ENCODE measurements around the gene IFI27L1. TPM values are rescaled to one million over a fixed set of nuclear protein-coding genes. Genes with fewer than 3 reads are reported as not detected.

The IFI27L1 gene
- total RNA-seq, 1 donor, result 9.8 TPM

DNA sequence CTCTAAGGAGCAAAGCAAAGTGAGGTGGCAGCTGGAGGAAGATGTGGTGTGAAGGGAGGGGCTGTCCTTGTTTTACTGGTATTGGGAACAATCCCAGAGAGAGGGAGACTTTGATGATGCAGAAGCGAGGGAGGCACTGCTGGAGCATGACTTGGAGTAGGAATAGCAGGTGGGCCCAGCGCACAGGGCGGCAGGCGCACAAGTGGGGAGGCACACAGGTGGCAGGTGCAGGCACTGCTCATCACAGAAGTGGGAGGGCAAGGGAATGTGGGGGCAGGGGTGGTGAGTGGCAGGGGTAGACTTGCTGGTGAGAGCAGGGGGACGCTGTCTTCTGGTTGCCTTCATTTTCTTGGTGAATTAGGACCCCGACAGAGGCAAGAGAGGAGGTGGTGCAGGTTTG is 17.9 kb downstream of the IFI27L1 start:
- no peak overlapping the region for H3K27ac ChIP-seq (ENCODE audit: low read depth, low read length)
- no peak overlapping the region for H3K4me2 ChIP-seq (ENCODE audit: insufficient read depth, low read length)
- H3K79me2 ChIP-seq (ENCODE audit: insufficient read depth, low read length), result no peaks in the 10 kb centered on the region
- H3K4me3 ChIP-seq (ENCODE audit: insufficient read depth, low read length), result no peak overlapping the region
- peaks cover 16% of the 10 kb centered on the region for H3K4me1 ChIP-seq (ENCODE audit: insufficient read depth, low read length)
- DNase-seq (ENCODE audit: insufficient read length, low spot score, missing footprints), result no peak
- H4K20me1 ChIP-seq (ENCODE audit: insufficient read depth, low read length), result no peaks in the 10 kb centered on the region
- H3K27me3 ChIP-seq (ENCODE audit: insufficient read depth, low read length), result no peaks in the 10 kb centered on the region
- H3K9me3 ChIP-seq (ENCODE audit: low read depth, low read length), result no peaks in the 10 kb centered on the region
- H3K36me3 ChIP-seq (ENCODE audit: insufficient read depth, low read length), result no peaks in the 10 kb centered on the region
- no peak overlapping the region for H2AFZ ChIP-seq (ENCODE audit: low read length)
- TF ChIP-seq, protein P1, sequence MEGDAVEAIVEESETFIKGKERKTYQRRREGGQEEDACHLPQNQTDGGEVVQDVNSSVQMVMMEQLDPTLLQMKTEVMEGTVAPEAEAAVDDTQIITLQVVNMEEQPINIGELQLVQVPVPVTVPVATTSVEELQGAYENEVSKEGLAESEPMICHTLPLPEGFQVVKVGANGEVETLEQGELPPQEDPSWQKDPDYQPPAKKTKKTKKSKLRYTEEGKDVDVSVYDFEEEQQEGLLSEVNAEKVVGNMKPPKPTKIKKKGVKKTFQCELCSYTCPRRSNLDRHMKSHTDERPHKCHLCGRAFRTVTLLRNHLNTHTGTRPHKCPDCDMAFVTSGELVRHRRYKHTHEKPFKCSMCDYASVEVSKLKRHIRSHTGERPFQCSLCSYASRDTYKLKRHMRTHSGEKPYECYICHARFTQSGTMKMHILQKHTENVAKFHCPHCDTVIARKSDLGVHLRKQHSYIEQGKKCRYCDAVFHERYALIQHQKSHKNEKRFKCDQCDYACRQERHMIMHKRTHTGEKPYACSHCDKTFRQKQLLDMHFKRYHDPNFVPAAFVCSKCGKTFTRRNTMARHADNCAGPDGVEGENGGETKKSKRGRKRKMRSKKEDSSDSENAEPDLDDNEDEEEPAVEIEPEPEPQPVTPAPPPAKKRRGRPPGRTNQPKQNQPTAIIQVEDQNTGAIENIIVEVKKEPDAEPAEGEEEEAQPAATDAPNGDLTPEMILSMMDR (IDR thresholded peaks at IDR 0.05; ENCODE audit: extremely low read depth, low read depth, low read length), result no peak

DNA sequence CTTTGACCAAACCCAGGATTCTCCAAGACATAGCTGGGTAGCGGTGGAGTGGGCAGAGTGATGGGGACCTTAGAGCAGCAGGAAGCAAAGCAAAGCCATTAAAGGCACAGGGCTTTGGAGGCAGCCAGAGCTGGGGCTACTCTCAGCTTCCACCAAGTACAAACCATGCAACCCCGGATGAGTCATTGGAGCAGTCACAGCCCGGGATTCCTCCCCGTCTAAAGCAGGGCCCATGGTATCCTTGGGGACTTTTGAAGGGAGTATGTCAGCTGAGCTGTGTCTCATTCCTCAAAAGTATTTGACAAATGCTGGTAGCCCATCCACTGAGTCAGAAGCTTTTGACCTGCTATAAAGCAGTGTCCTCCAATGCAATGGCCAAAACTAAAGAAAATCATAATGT is 19.7 kb downstream of the IFI27L1 start:
- Histone ChIP-seq H3K9me3 (ENCODE audit: low read depth, low read length) (no peaks in the 10 kb centered on the region), H4K20me1 (ENCODE audit: insufficient read depth, low read length) (no peaks in the 10 kb centered on the region), H3K4me2 (ENCODE audit: insufficient read depth, low read length) (peak overlapping the region; percentile 28), H2AFZ (ENCODE audit: low read length) (no peak overlapping the region), H3K79me2 (ENCODE audit: insufficient read depth, low read length) (no peaks in the 10 kb centered on the region), H3K36me3 (ENCODE audit: insufficient read depth, low read length) (no peaks in the 10 kb centered on the region), H3K4me3 (ENCODE audit: insufficient read depth, low read length) (no peak overlapping the region), H3K27me3 (ENCODE audit: insufficient read depth, low read length) (no peaks in the 10 kb centered on the region), H3K27ac (ENCODE audit: low read depth, low read length) (peak overlapping the region; percentile 20), H3K4me1 (ENCODE audit: insufficient read depth, low read length) (peaks cover 16% of the 10 kb centered on the region)
- TF ChIP-seq, protein P1 (IDR thresholded peaks at IDR 0.05; ENCODE audit: extremely low read depth, low read depth, low read length), result no peak
- DNase-seq (ENCODE audit: insufficient read length, low spot score, missing footprints), result peak; percentile 96

DNA sequence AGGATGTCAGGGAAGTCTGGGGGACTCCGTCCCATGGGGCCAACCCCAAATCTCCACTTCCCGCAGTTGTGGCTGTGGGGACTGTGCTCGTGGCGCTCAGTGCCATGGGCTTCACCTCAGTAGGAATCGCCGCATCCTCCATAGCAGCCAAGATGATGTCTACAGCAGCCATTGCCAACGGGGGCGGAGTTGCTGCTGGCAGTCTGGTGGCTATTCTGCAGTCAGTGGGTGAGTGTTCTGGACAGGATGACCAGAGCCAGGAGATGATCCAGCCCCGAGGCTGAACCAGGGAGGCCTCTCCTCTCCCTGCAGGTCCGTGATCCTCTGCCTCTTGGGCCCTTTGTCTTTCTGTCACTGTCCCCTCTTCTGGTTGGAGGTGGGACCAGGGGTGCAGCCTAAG is 20.6 kb downstream of the IFI27L1 start:
- Histone ChIP-seq H4K20me1 (ENCODE audit: insufficient read depth, low read length) (no peaks in the 10 kb centered on the region), H3K9me3 (ENCODE audit: low read depth, low read length) (no peaks in the 10 kb centered on the region), H2AFZ (ENCODE audit: low read length) (no peak overlapping the region), H3K4me1 (ENCODE audit: insufficient read depth, low read length) (peaks cover 16% of the 10 kb centered on the region), H3K4me2 (ENCODE audit: insufficient read depth, low read length) (no peak overlapping the region), H3K27ac (ENCODE audit: low read depth, low read length) (peak overlapping the region; percentile 20), H3K4me3 (ENCODE audit: insufficient read depth, low read length) (no peak overlapping the region), H3K27me3 (ENCODE audit: insufficient read depth, low read length) (no peaks in the 10 kb centered on the region), H3K36me3 (ENCODE audit: insufficient read depth, low read length) (no peaks in the 10 kb centered on the region), H3K79me2 (ENCODE audit: insufficient read depth, low read length) (no peaks in the 10 kb centered on the region)
- DNase-seq (ENCODE audit: insufficient read length, low spot score, missing footprints), result no peak
- TF ChIP-seq, protein P1 (IDR thresholded peaks at IDR 0.05; ENCODE audit: extremely low read depth, low read depth, low read length), result no peak

- Histone ChIP-seq H3K36me3 (ENCODE audit: insufficient read depth, low read length) (no peaks in the 10 kb centered on the region), H3K4me2 (ENCODE audit: insufficient read depth, low read length) (no peak overlapping the region), H3K27ac (ENCODE audit: low read depth, low read length) (no peak overlapping the region), H3K27me3 (ENCODE audit: insufficient read depth, low read length) (no peaks in the 10 kb centered on the region), H3K9me3 (ENCODE audit: low read depth, low read length) (no peaks in the 10 kb centered on the region), H2AFZ (ENCODE audit: low read length) (no peak overlapping the region), H3K4me1 (ENCODE audit: insufficient read depth, low read length) (peaks cover 16% of the 10 kb centered on the region), H4K20me1 (ENCODE audit: insufficient read depth, low read length) (no peaks in the 10 kb centered on the region), H3K79me2 (ENCODE audit: insufficient read depth, low read length) (no peaks in the 10 kb centered on the region), H3K4me3 (ENCODE audit: insufficient read depth, low read length) (no peak overlapping the region)
- TF ChIP-seq, protein P1 (IDR thresholded peaks at IDR 0.05; ENCODE audit: extremely low read depth, low read depth, low read length), result no peak
- DNase-seq (ENCODE audit: insufficient read length, low spot score, missing footprints), result no peak
Observed at GRCh38 chr14:94102768-94103482, 21.8 kb downstream of the IFI27L1 start.
